IPS-NIHi11 (cell line): ENCODE data around the gene GOLIM4.
"Not testable (repeated sequence)": the region's sequence is repeated elsewhere in the genome, so short reads cannot be mapped to it uniquely, and the experiment has no call there.

Experiments used
- DNase-seq: peaks from one replicate; pipeline ENCODE4 v3.0.0; 2012; ENCODE audit warnings: mixed read lengths, low spot score

GOLIM4 gene

DNA sequence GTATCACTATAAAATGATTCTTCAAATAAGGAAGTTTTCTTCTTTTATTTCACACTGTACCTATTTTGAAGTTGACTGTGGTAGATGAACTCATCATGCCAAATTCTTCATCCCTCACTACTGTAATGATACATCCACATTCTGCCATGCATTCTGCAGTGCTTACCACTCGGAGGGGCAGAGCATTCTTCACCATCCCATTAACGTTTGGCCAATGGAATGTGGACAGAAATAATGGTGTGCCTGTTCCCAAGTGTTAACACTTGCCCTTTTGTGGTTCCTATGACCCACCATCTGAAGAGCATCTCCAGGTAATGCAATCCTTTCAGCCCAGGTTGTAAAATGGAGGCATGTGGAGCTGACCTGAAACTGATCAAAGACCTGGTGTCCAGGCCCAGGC lies 18.6 kb downstream of the GOLIM4 start:
- DNase-seq, result no peak

- no peak for DNase-seq
These were observed 21.7 kb downstream of the GOLIM4 start for GRCh38 chr3:168073842-168074605.

DNA sequence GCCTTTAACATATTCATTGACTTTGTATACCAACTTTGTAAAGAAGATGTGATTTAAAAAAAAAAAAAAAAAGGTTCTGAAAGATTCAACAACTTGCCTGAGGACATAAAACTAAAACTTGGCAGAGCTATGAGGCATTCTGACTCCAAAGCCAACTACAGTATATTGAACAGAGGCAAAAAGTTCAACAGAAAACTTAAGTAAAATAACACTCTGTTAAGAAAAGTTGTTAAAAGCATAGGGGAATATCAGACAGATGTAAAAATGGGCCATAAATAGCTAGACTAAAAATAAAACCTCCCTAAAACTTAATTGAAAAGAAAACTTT lies 23.4 kb downstream of the GOLIM4 start:
- no peak for DNase-seq

DNA sequence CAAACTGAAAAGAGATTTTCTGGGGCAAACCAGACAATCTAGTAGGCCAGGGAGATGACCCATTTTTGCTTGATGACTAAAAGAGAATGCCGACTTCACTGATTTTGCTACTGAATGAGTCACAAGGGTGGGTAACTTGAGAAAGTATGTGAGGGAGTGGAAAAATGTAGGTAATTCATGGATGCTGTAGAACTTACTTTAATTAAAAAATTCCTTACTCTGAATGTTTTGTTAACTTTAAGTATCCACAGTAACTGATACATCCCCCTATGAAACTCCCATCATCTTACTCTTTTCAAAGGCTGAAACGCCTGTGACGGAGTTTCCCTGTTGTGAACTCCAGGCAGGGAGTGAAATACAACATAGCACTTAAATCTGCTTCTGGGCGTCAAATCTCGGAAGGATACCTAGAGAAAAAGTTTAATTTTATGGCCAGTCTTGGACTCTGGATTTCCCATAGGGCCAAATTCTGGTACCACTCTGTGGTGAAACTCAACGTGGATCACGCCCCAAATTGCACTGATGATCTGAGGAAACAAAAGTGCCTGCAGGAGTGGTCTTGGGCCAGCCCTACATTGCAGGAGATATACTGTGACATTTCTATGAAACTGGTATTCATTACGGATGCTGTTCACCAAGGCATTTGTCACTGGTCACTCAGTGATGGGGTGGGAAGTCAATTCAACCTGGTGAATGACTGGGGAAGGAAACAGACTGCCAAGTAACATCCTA lies 24.0 kb downstream of the GOLIM4 start:
- no peak for DNase-seq

DNA sequence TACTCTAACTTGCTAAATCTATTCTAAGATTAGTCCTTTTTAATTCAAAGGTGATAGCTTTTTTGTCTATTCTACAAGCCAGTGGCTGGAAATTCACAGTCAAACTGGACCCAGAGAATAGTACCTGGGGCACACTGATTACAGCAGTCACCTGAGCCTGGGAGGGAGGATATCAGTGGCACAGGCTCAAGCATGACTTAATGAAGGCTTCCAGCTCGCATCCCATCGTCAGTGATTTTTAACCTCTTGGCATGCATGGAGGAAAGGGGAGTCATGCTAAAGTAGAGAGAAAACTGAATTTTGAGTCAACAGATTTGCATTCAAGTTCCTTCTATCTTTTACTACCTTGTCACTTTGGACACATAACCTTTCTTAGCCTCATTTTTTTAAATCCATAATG lies 24.8 kb downstream of the GOLIM4 start:
- DNase-seq, result no peak

DNA sequence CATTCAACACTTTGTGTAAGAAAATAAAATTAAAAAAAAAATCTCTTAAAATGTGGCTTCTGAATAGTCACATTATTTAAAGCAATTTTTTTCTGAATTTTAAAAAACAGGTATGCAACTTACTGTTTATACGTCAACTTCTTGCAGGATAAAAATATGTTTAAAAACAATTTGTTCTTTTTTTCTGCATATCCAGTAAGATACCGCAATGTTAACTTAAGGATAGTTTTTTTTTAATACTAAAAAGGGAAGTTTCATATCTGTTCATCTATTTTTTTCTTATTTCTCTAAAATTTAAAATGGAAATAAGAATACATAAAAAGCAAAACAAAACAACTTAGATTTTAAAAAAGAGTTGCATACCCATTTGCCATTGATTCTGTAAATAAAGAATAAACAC lies 27.4 kb downstream of the GOLIM4 start:
- no peak for DNase-seq

DNA sequence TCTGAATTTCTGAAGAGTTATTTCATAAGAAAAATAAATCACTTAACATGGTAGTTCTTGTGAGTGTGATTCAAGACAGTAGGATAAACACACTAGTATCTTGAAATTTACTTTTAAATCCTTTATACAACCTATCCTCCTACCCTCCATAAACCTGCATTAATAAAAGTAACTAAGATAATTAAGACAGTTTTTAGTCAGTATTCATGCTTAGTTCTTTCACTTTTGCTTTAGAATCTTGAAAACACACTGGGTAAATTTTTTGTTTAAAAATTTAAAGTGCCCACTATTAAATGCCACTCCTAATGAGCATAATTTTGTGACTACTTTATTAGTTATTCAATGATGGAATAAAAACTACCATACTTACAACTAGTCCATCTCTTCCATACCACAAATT lies 28.8 kb downstream of the GOLIM4 start:
- no peak for DNase-seq

DNA sequence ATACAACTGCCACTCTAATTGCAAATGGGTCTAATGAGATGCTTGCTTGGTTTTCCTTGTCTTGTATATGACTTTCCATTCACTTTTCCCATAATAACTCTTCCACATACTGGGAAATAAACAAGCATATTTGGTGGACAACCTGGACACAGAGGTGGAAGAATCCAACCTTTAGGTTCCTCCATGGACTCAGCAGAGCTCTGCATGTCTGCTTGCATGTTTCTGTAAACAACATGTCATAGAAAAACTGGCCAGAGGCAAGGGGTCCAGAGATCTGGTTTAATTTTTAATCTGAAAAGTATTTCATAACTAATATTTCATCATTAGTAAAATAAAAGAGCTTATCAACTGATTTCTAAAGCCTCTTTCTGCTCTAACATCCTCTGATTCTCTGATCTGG lies 30.2 kb downstream of the GOLIM4 start:
- no peak for DNase-seq

- no peak for DNase-seq
These were observed 32.6 kb downstream of the GOLIM4 start for GRCh38 chr3:168063122-168063521.

GRCh38 chr3:168062679-168063078 lies 33.0 kb downstream of the GOLIM4 start:
- no peak for DNase-seq

- no peak for DNase-seq
These were observed 34.3 kb downstream of the GOLIM4 start for GRCh38 chr3:168061332-168061996.

DNA sequence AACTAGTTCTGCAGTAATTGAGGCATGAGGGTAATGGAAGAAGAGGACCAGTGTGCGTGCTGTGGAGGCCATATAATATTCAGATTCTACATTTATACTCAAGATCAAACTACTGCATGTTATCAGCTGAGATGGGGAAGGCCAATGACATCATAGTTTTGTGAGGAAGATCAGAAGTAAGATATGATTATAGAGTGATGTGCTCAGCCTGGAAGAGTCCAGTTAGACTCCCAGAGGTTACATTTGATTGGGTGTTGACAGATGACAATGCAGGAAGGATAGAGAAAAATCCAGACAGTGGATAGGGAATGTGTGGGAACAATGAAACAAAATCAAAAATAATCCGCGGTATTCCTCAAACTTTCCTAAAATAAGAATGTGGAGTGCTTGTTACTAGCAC lies 35.4 kb downstream of the GOLIM4 start:
- no peak for DNase-seq

DNA sequence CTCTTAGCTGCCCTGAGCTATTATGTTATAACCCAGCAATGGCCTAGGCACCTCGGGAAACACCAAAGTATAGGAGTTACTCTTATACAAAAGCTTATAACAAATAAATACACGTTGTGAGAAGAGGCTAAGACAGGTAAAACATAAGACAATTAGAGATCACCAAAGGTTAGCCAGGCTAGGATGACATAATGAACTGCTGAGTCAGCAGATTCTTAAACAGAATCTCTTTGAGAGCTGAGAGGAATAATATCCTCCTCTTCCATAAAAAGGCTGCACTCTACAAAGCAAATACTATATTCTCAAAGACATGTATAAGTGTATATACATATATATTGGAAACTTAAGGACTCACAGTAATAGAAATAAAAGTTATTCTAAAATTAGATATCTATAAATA lies 37.2 kb downstream of the GOLIM4 start:
- DNase-seq, result no peak

GRCh38 chr3:168056398-168057230 lies 39.1 kb downstream of the GOLIM4 start:
- DNase-seq, result not testable (repeated sequence)

- DNase-seq, result no peak
These were observed 41.3 kb downstream of the GOLIM4 start for GRCh38 chr3:168054447-168054846.

- no peak for DNase-seq
These were observed 42.6 kb downstream of the GOLIM4 start for GRCh38 chr3:168053115-168053514.

GRCh38 chr3:168052515-168052914 lies 43.2 kb downstream of the GOLIM4 start:
- DNase-seq, result no peak

DNA sequence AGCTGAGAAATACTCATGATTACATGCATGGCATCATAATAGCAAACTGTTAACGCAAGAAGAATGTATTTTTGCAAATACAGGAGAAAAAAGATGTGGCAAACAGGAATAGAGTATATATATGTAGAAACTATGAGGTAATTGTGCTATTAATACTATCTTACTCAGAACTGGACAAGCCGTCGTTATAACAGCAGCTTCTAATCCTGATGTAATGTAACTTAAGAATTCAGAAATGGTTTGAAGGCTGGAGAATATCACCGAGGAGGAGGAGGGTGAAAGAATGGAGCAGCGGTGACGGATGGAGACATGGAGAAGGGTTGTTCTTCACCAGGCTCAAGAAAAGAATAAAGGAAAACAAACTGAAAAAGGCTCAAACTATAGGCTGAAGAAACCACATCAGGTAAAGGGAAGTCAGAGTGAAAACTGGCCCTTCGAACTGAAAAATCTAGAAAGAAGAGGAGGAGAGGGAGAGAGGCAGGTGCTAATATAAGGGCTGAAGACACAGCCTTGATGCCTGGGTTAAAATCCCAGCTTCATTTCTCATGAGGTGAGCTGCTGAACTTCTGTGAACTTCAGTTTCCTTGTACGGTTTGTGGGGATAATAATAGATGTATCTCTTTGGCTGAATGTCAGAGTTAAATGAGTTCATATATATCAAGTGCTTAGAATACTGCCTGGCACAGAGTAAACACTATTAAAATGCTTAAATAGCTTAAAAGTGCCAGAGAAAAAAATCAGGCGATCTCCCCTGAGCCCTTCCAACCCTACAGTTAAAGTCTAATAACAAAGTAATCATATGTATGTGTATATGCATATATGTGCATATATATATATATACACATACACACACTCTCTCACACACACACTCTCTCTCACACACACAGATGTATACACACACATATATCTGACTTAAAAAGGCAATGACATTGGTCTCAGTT lies 43.9 kb downstream of the GOLIM4 start:
- no peak for DNase-seq

- DNase-seq, result no peak
These were observed 44.7 kb downstream of the GOLIM4 start for GRCh38 chr3:168051070-168051469.

GRCh38 chr3:168049367-168049974 lies 46.3 kb downstream of the GOLIM4 start:
- no peak for DNase-seq
